GM23248 (cell line): ENCODE measurements around the gene NHSL2.

Source experiments
- EZH2 ChIP-seq: fragments of 200-600 bp; sonication (generic); IDR thresholded peaks from 2 replicates; pipeline ENCODE4 v1.6.1; 2018; ENCODE audit warnings: antibody characterized with exemption, mild to moderate bottlenecking; ENCODE audit not compliant: insufficient read depth, poor library complexity, severe bottlenecking
- EZH2phosphoT487 ChIP-seq: fragments of 200-600 bp; sonication (generic); IDR thresholded peaks from 2 replicates; pipeline ENCODE4 v1.6.1; 2018; ENCODE audit warnings: antibody characterized with exemption, moderate library complexity, mild to moderate bottlenecking, low read depth; ENCODE audit not compliant: insufficient read depth

- TF ChIP-seq EZH2phosphoT487 (no peak), EZH2 (no peak)
Measured at GRCh38 chrX:72133851-72134546, 223.4 kb downstream of the NHSL2 start.
